Calu3 (cell line): ENCODE results near the gene NCF1. TPM values are rescaled to one million over a fixed set of nuclear protein-coding genes. Genes with fewer than 3 reads are reported as not detected.
"Not testable (repeated sequence)": the region's sequence is repeated elsewhere in the genome, so short reads cannot be mapped to it uniquely, and the experiment has no call there.

Experiments
- BruUV-seq: library from RNA; stranded (reverse); fragments of 400-500 nt; replicated peaks from 2 replicates; lab custom pipeline; 2021; lab: Mats Ljungman, UMichigan
- CTCF ChIA-PET: fragments of 300-600 bp; sonication (Branson Sonifier 250); formaldehyde crosslinking; loops from one replicate; lab custom pipeline; 2022; ENCODE audit warnings: antibody characterized with exemption; lab: Charles Lee
- DNase-seq: peaks from one replicate; pipeline ENCODE4 v3.0.0; 2022
- H3K27ac Mint-ChIP-seq: one replicate; pipeline ENCODE4 v1.8.0; 2022; ENCODE audit warnings: mixed read lengths; ENCODE audit not compliant: unreplicated experiment
- H3K27me3 Mint-ChIP-seq: one replicate; pipeline ENCODE4 v1.8.0; 2022; ENCODE audit warnings: mixed read lengths; ENCODE audit not compliant: unreplicated experiment
- H3K36me3 Mint-ChIP-seq: one replicate; pipeline ENCODE4 v1.8.0; 2022; ENCODE audit warnings: mild to moderate bottlenecking, moderate library complexity, mixed read lengths; ENCODE audit not compliant: insufficient read depth, unreplicated experiment
- H3K4me1 Mint-ChIP-seq: one replicate; pipeline ENCODE4 v1.8.0; 2022; ENCODE audit warnings: mild to moderate bottlenecking, low read depth, mixed read lengths; ENCODE audit not compliant: unreplicated experiment
- H3K4me3 Mint-ChIP-seq: one replicate; pipeline ENCODE4 v1.8.0; 2022; ENCODE audit warnings: mild to moderate bottlenecking, low read depth, moderate library complexity, mixed read lengths; ENCODE audit not compliant: unreplicated experiment
- H3K9me3 Mint-ChIP-seq: one replicate; pipeline ENCODE4 v1.8.0; 2022; ENCODE audit warnings: low read depth, mixed read lengths; ENCODE audit not compliant: unreplicated experiment
- intact Hi-C: fragments of 100-400 bp; cut with micrococcal nuclease; formaldehyde crosslinking; loops from one replicate; pipeline ENCODE4 v1.10.0; 2022; ENCODE audit not compliant: unreplicated experiment
- total RNA-seq: library from RNA; stranded (reverse); gene quantifications from 2 replicates; pipeline ENCODE4 v1.2.3, GENCODE V29; 2022

NCF1 gene
- total RNA-seq, 1 experiment from 2014 or later = not detected

DNA sequence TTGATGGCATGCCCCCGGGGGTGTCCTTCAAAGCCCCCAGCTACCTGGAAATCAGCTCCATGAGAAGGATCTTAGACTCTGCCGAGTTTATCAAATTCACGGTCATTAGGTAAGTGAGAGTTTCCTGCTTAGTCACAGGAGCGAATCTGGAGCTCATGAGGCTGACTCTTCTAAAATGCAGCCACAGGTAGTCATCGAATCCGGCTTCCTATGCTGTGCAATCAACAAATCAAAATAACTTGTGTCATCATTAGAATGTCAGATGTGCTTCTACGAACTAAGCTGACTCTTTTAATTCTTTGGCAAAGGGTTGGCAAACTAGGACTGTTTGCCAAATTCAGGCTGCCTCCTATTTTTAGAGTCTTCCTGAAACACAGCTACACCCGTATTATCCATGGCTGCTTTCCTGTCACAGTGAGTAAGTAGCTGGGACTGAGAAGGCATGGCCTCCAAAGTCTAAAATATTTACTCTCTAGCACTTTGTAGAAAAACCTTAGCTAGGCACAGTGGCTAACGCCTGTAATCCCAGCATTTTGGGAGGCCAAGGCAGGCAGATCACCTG lies 19.8 kb upstream of the NCF1 start:
- intact Hi-C loops, H3K36me3 Mint-ChIP-seq: not testable (repeated sequence)

DNA sequence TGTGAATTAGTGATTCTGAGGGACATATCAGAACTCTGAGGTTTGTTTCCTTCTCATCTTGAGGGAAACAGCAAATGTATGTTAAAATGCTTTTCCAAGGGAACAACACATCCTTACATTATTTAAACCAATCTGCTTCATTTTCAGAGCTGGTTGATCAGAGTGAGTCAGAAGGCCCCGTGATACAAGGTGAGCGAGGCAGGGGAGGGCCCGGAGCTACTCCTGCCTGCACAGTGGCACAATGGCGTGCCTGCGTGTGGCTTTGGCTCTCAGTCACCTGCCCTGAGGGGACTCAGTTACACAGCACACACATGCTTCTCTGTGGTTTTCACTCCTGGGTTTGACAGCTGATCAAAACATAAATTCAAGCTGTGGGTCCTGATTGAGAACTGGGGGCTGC lies 17.1 kb upstream of the NCF1 start:
- H3K27me3 Mint-ChIP-seq, CTCF ChIA-PET, H3K36me3 Mint-ChIP-seq, BruUV-seq, H3K4me3 Mint-ChIP-seq, intact Hi-C loops, H3K4me1 Mint-ChIP-seq, DNase-seq, H3K9me3 Mint-ChIP-seq, H3K27ac Mint-ChIP-seq: not testable (repeated sequence)

More for the DNA sequence above, 19.8 kb upstream of the NCF1 start:
- H3K4me1 Mint-ChIP-seq, H3K27ac Mint-ChIP-seq, H3K9me3 Mint-ChIP-seq, H3K4me3 Mint-ChIP-seq, H3K27me3 Mint-ChIP-seq, CTCF ChIA-PET, BruUV-seq, DNase-seq: not testable (repeated sequence)

DNA sequence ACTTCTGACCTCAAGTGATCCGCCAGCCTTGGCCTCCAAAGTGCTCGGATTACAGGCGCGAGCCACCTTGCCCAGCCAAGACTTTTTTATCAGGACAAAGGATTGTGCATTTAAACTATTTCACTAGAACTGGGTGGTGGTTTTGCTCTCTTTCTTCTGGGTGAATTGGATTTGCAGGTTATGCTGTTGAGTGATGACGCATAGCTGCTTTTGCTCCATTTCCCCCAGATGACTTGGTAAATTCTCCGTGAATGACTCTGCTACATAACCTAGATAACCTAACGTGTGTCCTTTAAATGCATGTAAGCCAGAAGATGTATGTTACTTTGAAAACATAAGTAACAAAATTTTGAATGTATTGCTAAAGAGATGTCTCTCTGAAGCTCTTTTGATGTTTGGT lies 15.5 kb upstream of the NCF1 start:
- BruUV-seq, H3K27me3 Mint-ChIP-seq, intact Hi-C loops, H3K4me1 Mint-ChIP-seq, H3K36me3 Mint-ChIP-seq, H3K27ac Mint-ChIP-seq, H3K9me3 Mint-ChIP-seq, CTCF ChIA-PET, H3K4me3 Mint-ChIP-seq, DNase-seq: not testable (repeated sequence)

DNA sequence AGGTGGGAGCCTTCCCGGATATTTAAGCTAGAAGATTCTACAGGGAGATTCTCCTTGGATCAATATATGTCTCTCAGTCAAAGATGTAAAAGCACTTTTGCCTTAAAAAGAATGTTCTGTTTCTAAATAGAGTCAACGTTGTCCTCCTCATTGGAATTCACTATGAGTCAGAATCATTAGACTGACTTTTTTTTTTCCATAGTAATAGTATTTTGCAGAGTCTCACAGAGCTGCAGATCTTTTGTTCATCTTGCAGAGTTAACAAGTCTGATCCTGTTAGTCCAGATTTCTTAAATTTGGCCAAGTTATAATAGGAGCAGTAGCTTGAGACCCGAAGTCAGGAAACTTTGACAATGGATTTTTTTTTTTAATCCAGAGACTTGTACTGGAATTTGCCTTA lies 14.8 kb upstream of the NCF1 start:
- H3K27me3 Mint-ChIP-seq, H3K9me3 Mint-ChIP-seq, H3K36me3 Mint-ChIP-seq, H3K27ac Mint-ChIP-seq, intact Hi-C loops, H3K4me1 Mint-ChIP-seq, DNase-seq, H3K4me3 Mint-ChIP-seq, CTCF ChIA-PET, BruUV-seq: not testable (repeated sequence)

DNA sequence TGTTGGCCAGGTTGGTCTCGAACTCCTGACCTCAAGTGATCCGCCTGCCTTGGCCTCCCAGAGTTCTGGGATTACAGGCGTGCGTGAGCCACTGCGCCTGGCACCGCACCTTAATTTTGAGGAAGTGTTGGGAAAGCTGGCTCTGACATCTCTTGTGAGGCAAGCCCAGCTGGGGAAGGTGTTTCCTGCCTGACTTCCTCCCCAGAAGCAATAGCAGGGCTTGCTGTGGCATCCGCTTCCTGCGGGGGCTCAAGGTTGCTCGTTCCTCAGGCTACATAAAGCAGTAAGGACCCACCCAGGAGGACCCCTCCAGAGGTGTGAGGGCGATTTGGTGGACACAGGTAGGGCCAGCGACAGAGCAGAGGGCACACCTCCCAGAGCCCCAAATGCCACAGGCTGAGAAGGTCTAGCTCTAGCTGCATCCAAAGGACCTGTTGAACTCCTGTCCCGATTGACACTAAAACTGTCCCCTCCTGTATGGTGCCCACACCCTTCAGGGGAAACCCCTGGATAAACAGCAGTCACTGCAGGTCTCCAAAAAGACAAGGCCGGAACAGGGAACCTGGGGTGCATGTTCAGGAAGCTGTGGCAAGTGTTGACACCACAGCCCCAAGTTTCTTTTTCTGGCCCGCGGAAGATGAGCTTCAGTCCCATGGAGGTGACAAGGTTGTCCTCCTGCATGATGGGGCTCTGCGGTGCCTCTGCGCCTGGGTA lies 8.4 kb upstream of the NCF1 start:
- BruUV-seq, H3K4me1 Mint-ChIP-seq, H3K36me3 Mint-ChIP-seq, H3K9me3 Mint-ChIP-seq, H3K27me3 Mint-ChIP-seq, H3K27ac Mint-ChIP-seq, CTCF ChIA-PET, H3K4me3 Mint-ChIP-seq, intact Hi-C loops, DNase-seq: not testable (repeated sequence)

DNA sequence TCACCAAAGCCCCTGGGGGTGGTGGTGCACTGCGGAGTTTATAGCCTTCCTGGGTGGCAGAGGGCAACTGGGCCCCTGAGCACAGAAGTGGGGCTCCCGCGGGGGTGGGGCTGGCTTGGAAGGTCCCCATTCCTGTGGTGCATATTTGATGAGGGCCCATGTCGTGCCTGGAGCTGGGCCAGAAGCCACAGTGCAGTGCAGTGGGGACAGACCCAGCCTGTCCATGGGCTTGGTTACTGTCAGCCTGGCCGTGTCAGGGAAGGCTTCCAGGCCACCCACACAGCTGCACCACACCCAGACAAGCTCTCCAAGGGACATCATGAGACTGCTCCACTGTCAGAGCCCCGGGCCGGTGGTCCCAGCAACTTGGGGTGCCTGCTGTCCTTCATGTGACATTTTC lies 7.3 kb upstream of the NCF1 start:
- intact Hi-C loops, H3K9me3 Mint-ChIP-seq, BruUV-seq, H3K4me3 Mint-ChIP-seq, H3K27ac Mint-ChIP-seq, CTCF ChIA-PET, H3K36me3 Mint-ChIP-seq, DNase-seq, H3K4me1 Mint-ChIP-seq, H3K27me3 Mint-ChIP-seq: not testable (repeated sequence)

DNA sequence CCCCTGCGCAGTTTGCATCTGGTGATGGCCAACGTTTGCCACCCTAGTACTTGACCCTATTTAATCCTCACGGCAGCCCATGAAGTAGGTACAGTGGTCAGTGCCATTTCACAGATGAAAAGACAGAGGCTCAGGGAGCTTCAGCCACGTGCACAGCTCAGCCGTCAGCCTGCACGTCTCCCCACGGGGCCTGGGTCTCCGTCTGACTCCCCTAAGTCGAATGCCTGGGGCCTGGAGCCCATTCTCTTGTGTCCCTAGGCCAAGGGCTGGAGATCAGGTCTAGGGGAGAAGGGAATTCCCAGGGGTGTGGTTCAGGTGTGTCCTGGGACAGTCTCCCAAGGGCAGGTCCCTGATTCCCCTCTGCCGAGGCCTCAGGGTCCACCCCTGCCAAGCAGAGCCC lies 6.8 kb upstream of the NCF1 start:
- H3K36me3 Mint-ChIP-seq, H3K4me3 Mint-ChIP-seq, CTCF ChIA-PET, H3K4me1 Mint-ChIP-seq, H3K9me3 Mint-ChIP-seq, intact Hi-C loops, H3K27me3 Mint-ChIP-seq, H3K27ac Mint-ChIP-seq, BruUV-seq, DNase-seq: not testable (repeated sequence)

DNA sequence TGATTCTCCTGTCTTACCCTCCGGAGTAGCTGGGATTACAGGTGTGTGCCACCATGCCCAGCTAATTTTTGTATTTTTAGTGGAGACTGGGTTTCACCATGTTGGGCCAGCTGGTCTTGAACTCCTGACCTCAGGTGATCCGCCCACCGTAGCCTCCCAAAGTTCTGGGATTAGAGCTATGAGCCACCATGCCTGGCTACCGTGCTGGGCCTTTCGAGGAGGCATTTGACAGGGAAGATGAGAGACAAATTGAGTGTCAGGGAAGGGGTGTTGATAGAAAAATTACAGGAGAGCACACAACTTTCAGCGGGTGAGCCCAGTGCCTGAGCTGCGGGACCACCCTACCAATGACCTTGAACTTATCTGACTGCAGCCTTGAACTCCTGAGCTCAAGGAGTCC lies 3.7 kb upstream of the NCF1 start:
- intact Hi-C loops, H3K36me3 Mint-ChIP-seq, H3K9me3 Mint-ChIP-seq, BruUV-seq, H3K27ac Mint-ChIP-seq, DNase-seq, CTCF ChIA-PET, H3K27me3 Mint-ChIP-seq, H3K4me3 Mint-ChIP-seq, H3K4me1 Mint-ChIP-seq: not testable (repeated sequence)

DNA sequence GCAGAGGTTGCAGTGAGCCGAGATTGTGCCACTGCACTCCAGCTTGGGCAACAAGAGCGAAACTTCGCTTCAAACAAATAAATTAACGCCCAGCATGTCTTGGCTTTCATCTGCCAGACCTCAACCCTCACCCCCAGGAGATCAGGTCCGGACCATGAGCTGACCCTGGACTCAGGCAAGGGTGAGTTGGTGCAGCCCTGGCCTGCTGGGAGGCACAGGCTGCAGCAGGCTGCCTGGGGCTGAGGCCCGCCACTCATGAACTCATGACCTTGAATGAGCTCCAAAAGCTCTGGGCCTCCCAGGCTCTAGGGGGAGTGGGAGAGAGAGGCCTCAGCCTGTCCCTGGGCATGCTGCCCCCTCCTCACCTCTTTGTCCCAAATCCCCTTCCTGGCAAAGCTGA lies 1.7 kb upstream of the NCF1 start:
- H3K4me1 Mint-ChIP-seq, BruUV-seq, H3K4me3 Mint-ChIP-seq, DNase-seq, H3K9me3 Mint-ChIP-seq, H3K27ac Mint-ChIP-seq, H3K27me3 Mint-ChIP-seq, CTCF ChIA-PET, intact Hi-C loops, H3K36me3 Mint-ChIP-seq: not testable (repeated sequence)

DNA sequence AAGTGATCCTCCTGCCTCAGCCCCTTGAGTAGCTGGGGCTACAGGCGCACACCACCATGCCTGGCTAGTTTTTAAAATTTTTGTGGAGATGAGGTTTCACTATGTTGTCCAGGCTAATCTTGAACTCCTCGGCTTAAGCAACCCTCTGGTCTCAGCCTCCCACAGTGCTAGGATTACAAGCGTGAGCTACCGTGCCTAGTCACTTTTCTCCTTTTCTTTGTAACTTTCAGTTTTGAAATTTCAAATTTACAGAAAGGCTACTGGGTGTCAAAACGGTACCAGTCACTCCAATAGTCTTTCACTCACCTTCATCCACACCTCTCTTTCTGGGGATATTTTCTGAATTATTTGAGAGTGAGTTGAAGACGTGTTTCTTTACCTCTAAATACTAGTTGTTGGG lies 1.3 kb downstream of the NCF1 start:
- intact Hi-C loops, H3K27me3 Mint-ChIP-seq, H3K36me3 Mint-ChIP-seq, H3K4me1 Mint-ChIP-seq, H3K9me3 Mint-ChIP-seq, BruUV-seq, CTCF ChIA-PET, H3K4me3 Mint-ChIP-seq, DNase-seq, H3K27ac Mint-ChIP-seq: not testable (repeated sequence)
